H9 (cell line): ENCODE data around the gene PIGBOS1. TPM values are rescaled to one million over a fixed set of nuclear protein-coding genes. Genes with fewer than 3 reads are reported as not detected.

Source experiments
- DNase-seq: peaks from one replicate; pipeline ENCODE4 v3.0.0-alpha.2; 2017
- H2AFZ ChIP-seq: one replicate; pipeline ENCODE4 v1.6.1; 2013; ENCODE audit warnings: mild to moderate bottlenecking, low read length, control low read depth, moderate library complexity
- H2AK5ac ChIP-seq: 2 replicates; pipeline ENCODE4 v1.6.1; 2013; ENCODE audit warnings: low read length, control low read depth, mixed read lengths; ENCODE audit not compliant: insufficient read length
- H2BK120ac ChIP-seq: one replicate; pipeline ENCODE4 v1.6.1; 2013; ENCODE audit warnings: low read depth, mild to moderate bottlenecking, low read length, control low read depth, inconsistent platforms; ENCODE audit not compliant: poor library complexity, severe bottlenecking
- H2BK12ac ChIP-seq: 2 replicates; pipeline ENCODE4 v1.6.1; 2013; ENCODE audit warnings: low read length, control low read depth, mixed read lengths, low read depth; ENCODE audit not compliant: insufficient read length
- H2BK15ac ChIP-seq: 2 replicates; pipeline ENCODE4 v1.6.1; 2013; ENCODE audit warnings: low read depth, low read length, control low read depth
- H2BK20ac ChIP-seq: one replicate; pipeline ENCODE4 v1.6.1; 2013; ENCODE audit warnings: low read depth, mild to moderate bottlenecking, low read length, control low read depth, inconsistent platforms; ENCODE audit not compliant: poor library complexity, severe bottlenecking
- H2BK5ac ChIP-seq: 2 replicates; pipeline ENCODE4 v1.6.1; 2013; ENCODE audit warnings: low read length, control low read depth, mixed read lengths; ENCODE audit not compliant: insufficient read length
- H3K14ac ChIP-seq: 2 replicates; pipeline ENCODE4 v1.6.1; 2013; ENCODE audit warnings: low read length, control low read depth; ENCODE audit not compliant: insufficient read depth
- H3K18ac ChIP-seq: 2 replicates; pipeline ENCODE4 v1.6.1; 2013; ENCODE audit warnings: low read depth, mild to moderate bottlenecking, mixed read lengths, low read length, control low read depth; ENCODE audit not compliant: insufficient read length
- H3K23ac ChIP-seq: 2 replicates; pipeline ENCODE4 v1.6.1; 2013; ENCODE audit warnings: low read length, control low read depth, mixed read lengths, low read depth; ENCODE audit not compliant: insufficient read length
- H3K23me2 ChIP-seq: 2 replicates; pipeline ENCODE4 v1.6.1; 2013; ENCODE audit warnings: low read depth, mild to moderate bottlenecking, mixed read lengths, low read length, control low read depth; ENCODE audit not compliant: insufficient read length, poor library complexity, severe bottlenecking
- H3K27ac ChIP-seq: 2 replicates; pipeline ENCODE4 v1.5.1; 2013; ENCODE audit warnings: low read length, control low read depth, mixed read lengths, low read depth; ENCODE audit not compliant: insufficient read length
- H3K27me3 ChIP-seq: 2 replicates; pipeline ENCODE4 v1.6.1; 2013; ENCODE audit warnings: low read length, control low read depth, inconsistent platforms; ENCODE audit not compliant: insufficient read depth
- H3K4ac ChIP-seq: 2 replicates; pipeline ENCODE4 v1.6.1; 2013; ENCODE audit warnings: low read depth, mild to moderate bottlenecking, control low read depth, inconsistent platforms, low read length, moderate library complexity
- H3K4me1 ChIP-seq: 2 replicates; pipeline ENCODE4 v1.6.1; 2013; ENCODE audit warnings: low read length, control low read depth, inconsistent platforms; ENCODE audit not compliant: insufficient read depth
- H3K4me2 ChIP-seq: 2 replicates; pipeline ENCODE4 v1.6.1; 2013; ENCODE audit warnings: low read length, control low read depth, mixed read lengths; ENCODE audit not compliant: insufficient read length, insufficient read depth
- H3K56ac ChIP-seq: 2 replicates; pipeline ENCODE4 v1.6.1; 2013; ENCODE audit warnings: low read depth, mild to moderate bottlenecking, mixed read lengths, low read length, control low read depth; ENCODE audit not compliant: insufficient read length
- H3K79me1 ChIP-seq: 2 replicates; pipeline ENCODE4 v1.6.1; 2013; ENCODE audit warnings: low read depth, mild to moderate bottlenecking, moderate library complexity, low read length, control low read depth, inconsistent platforms; ENCODE audit not compliant: insufficient read depth, poor library complexity, severe bottlenecking
- H3K79me2 ChIP-seq: 2 replicates; pipeline ENCODE4 v1.6.1; 2013; ENCODE audit warnings: low read length, control low read depth, inconsistent platforms; ENCODE audit not compliant: insufficient read depth
- H3K9ac ChIP-seq: 2 replicates; pipeline ENCODE4 v1.6.1; 2013; ENCODE audit warnings: low read length, control low read depth, mixed read lengths; ENCODE audit not compliant: insufficient read length; ENCODE audit errors: extremely low read depth
- H3K9me3 ChIP-seq: one replicate; pipeline ENCODE4 v1.6.1; 2013; ENCODE audit warnings: low read depth, low read length, inconsistent platforms; ENCODE audit not compliant: control insufficient read depth
- H3T11ph ChIP-seq: one replicate; pipeline ENCODE4 v1.6.1; 2013; ENCODE audit warnings: mild to moderate bottlenecking, low read length, control low read depth, inconsistent platforms
- H4K20me1 ChIP-seq: one replicate; pipeline ENCODE4 v1.6.1; 2013; ENCODE audit not compliant: control insufficient read depth, insufficient read length, insufficient read depth
- H4K5ac ChIP-seq: 2 replicates; pipeline ENCODE4 v1.6.1; 2013; ENCODE audit warnings: low read depth, mild to moderate bottlenecking, mixed read lengths, low read length, control low read depth; ENCODE audit not compliant: insufficient read length
- H4K8ac ChIP-seq: replicated peaks from 2 replicates; pipeline ENCODE4 v1.6.1; 2013; ENCODE audit warnings: low read length, control low read depth, mixed read lengths, low read depth; ENCODE audit not compliant: insufficient read length
- H4K91ac ChIP-seq: 2 replicates; pipeline ENCODE4 v1.6.1; 2013; ENCODE audit warnings: low read depth, mild to moderate bottlenecking, moderate library complexity, mixed read lengths, low read length, control low read depth; ENCODE audit not compliant: insufficient read length
- H3K27ac Mint-ChIP-seq, 3 experiments: 2 replicates in 2 of 3; 3 replicates in 1 of 3; pipeline ENCODE4 v1.8.0; 2020 to 2021; ENCODE audit warnings: mixed read lengths in 3 of 3, mild to moderate bottlenecking in 1 of 3, moderate library complexity in 1 of 3
- H3K27me3 Mint-ChIP-seq: 2 replicates; pipeline ENCODE4 v1.8.0; 2021; ENCODE audit warnings: low read depth, mild to moderate bottlenecking, moderate library complexity, mixed read lengths
- H3K36me3 Mint-ChIP-seq, 3 experiments: 2 replicates in 2 of 3; 3 replicates in 1 of 3; pipeline ENCODE4 v1.8.0; 2020 to 2021; ENCODE audit warnings: low read depth in 3 of 3, mixed read lengths in 3 of 3; ENCODE audit not compliant: insufficient read depth in 1 of 3
- H3K4me1 Mint-ChIP-seq, 2 experiments: 2 replicates each; pipeline ENCODE4 v1.8.0; 2020; ENCODE audit warnings: mixed read lengths in 2 of 2
- H3K4me3 Mint-ChIP-seq, 2 experiments: 2 replicates in 1 of 2; 3 replicates in 1 of 2; pipeline ENCODE4 v1.8.0; 2020 to 2021; ENCODE audit warnings: mild to moderate bottlenecking in 2 of 2, mixed read lengths in 2 of 2, moderate library complexity in 1 of 2
- H3K9me3 Mint-ChIP-seq, 2 experiments: 2 replicates in 1 of 2; 3 replicates in 1 of 2; pipeline ENCODE4 v1.8.0; 2020; ENCODE audit warnings: mild to moderate bottlenecking in 2 of 2, mixed read lengths in 2 of 2, moderate library complexity in 1 of 2
- WGBS: extraction: QIAGEN DNeasy Blood & Tissue Kit; methylation state at CpG from one replicate; pipeline ENCODE4 v1.1.7; 2013; ENCODE audit warnings: missing lambda C conversion rate, low lambda C conversion rate, mixed read lengths; ENCODE audit not compliant: insufficient read length; ENCODE audit errors: extremely low coverage; 5-methylcytosine and 5-hydroxymethylcytosine counted together
- total RNA-seq: library from RNA; stranded (reverse); gene quantifications from 2 replicates; pipeline ENCODE4 v1.2.1, GENCODE V29; 2021
- TF ChIP-seq, protein P1 (sequence below): fragments of 200-600 bp; sonication (generic); conservative IDR thresholded peaks from 3 replicates; pipeline ENCODE4 v1.8.0; 2021; ENCODE audit warnings: antibody characterized with exemption, mild to moderate bottlenecking

Gene PIGBOS1
- total RNA-seq, 1 experiment from 2014 or later = 10.4 TPM

- no peaks in the 10 kb centered on the region for H3K23me2 ChIP-seq
- no peak overlapping the region for H3T11ph ChIP-seq
- no peaks in the 10 kb centered on the region for H3K9me3 ChIP-seq
- no peaks in the 10 kb centered on the region for H3K79me1 ChIP-seq
- no peak overlapping the region for H2AK5ac ChIP-seq
- no peaks in the 10 kb centered on the region for H3K79me2 ChIP-seq
- no peak overlapping the region for H3K27ac Mint-ChIP-seq
- no peak overlapping the region for H3K23ac ChIP-seq
- H3K4me2 ChIP-seq = no peak overlapping the region
- no peaks in the 10 kb centered on the region for H3K4me1 ChIP-seq
- no peak overlapping the region for H2BK15ac ChIP-seq
- no peak overlapping the region for H3K9ac ChIP-seq
- no peak overlapping the region for H2BK5ac ChIP-seq
- TF ChIP-seq, protein P1, sequence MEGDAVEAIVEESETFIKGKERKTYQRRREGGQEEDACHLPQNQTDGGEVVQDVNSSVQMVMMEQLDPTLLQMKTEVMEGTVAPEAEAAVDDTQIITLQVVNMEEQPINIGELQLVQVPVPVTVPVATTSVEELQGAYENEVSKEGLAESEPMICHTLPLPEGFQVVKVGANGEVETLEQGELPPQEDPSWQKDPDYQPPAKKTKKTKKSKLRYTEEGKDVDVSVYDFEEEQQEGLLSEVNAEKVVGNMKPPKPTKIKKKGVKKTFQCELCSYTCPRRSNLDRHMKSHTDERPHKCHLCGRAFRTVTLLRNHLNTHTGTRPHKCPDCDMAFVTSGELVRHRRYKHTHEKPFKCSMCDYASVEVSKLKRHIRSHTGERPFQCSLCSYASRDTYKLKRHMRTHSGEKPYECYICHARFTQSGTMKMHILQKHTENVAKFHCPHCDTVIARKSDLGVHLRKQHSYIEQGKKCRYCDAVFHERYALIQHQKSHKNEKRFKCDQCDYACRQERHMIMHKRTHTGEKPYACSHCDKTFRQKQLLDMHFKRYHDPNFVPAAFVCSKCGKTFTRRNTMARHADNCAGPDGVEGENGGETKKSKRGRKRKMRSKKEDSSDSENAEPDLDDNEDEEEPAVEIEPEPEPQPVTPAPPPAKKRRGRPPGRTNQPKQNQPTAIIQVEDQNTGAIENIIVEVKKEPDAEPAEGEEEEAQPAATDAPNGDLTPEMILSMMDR = no peak
- H3K4me1 Mint-ChIP-seq = no peaks in the 10 kb centered on the region
- no peak overlapping the region for H3K56ac ChIP-seq
- no peak overlapping the region for H2BK20ac ChIP-seq
- H3K9me3 Mint-ChIP-seq = no peaks in the 10 kb centered on the region
- H3K4ac ChIP-seq = no peak overlapping the region
- H2AFZ ChIP-seq = no peak overlapping the region
- H4K20me1 ChIP-seq = no peaks in the 10 kb centered on the region
- no peaks in the 10 kb centered on the region; the same call in 1 of the 2 replicates for H3K27me3 Mint-ChIP-seq
- H3K36me3 Mint-ChIP-seq = no peaks in the 10 kb centered on the region
- H4K8ac ChIP-seq = no peak overlapping the region
- no peak overlapping the region for H2BK120ac ChIP-seq
- H4K91ac ChIP-seq = no peak overlapping the region
- H2BK12ac ChIP-seq = no peak overlapping the region
- no peak for DNase-seq
- H4K5ac ChIP-seq = no peak overlapping the region
- no peaks in the 10 kb centered on the region for H3K27me3 ChIP-seq
- H3K27ac ChIP-seq = no peak overlapping the region
- H3K14ac ChIP-seq = no peak overlapping the region
- WGBS = no CpG with 5 or more reads among the region's 2 CpGs
- no peak overlapping the region for H3K18ac ChIP-seq
- H3K4me3 Mint-ChIP-seq = no peak overlapping the region
Measured at GRCh38 chr15:55268176-55268695, 50.7 kb downstream of the PIGBOS1 start.
